ENCODE results near the gene KIF26B. TPM values are rescaled to one million over a fixed set of nuclear protein-coding genes. Genes with fewer than 3 reads are reported as not detected.

Gene KIF26B
- total RNA-seq, 1 experiment from 2014 or later: 1.6 TPM

DNA sequence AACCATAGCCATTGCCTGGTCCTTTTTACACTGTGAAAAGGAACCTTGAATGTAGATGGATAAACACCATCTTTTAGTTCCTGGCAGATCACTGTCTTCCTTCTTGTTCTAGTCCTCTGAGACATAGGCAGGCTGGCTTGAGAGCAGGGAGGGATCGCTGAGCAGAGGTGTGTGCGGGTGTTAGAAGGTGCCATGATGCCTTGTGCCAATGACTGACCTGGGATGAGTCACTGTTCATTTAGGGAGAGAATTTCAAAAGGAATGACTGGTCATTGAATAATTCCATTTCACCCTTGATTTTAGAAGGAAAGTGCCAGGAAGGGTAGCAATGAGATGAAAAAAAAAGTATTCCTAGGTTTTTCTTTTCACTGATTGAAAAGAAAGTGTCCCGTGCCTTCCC is 383.9 kb downstream of the KIF26B start:
- no peak overlapping the region for H3K27ac Mint-ChIP-seq (ENCODE audit: low read depth, unreplicated experiment)
- H3K27me3 Mint-ChIP-seq (ENCODE audit: insufficient read depth, unreplicated experiment): peaks cover 34% of the 10 kb centered on the region
- H3K9me3 Mint-ChIP-seq (ENCODE audit: unreplicated experiment): peaks cover 10% of the 10 kb centered on the region
- intact Hi-C loops (cut with micrococcal nuclease): no loop called here
- CTCF ChIA-PET: interaction anchor here (0.6 to 1.5 kb wide), 3 partner anchors 8 to 372 kb away, joined by 3 to 6 read pairs (median 4); no protein-coding TSS in a partner anchor
- no peaks in the 10 kb centered on the region for H3K36me3 Mint-ChIP-seq (ENCODE audit: insufficient read depth, unreplicated experiment)
- POLR2A ChIA-PET: interaction anchor here (0.6 to 1.2 kb wide), 2 partner anchors 14 to 216 kb away, joined by 3 to 4 read pairs; no protein-coding TSS in a partner anchor
- DNase-seq (ENCODE audit: unreplicated experiment): peak; percentile 62
- no peak overlapping the region for H3K4me3 Mint-ChIP-seq (ENCODE audit: unreplicated experiment)
- H3K4me1 Mint-ChIP-seq (ENCODE audit: insufficient read depth, unreplicated experiment): peaks cover 9% of the 10 kb centered on the region
- TF ChIP-seq, protein P1, sequence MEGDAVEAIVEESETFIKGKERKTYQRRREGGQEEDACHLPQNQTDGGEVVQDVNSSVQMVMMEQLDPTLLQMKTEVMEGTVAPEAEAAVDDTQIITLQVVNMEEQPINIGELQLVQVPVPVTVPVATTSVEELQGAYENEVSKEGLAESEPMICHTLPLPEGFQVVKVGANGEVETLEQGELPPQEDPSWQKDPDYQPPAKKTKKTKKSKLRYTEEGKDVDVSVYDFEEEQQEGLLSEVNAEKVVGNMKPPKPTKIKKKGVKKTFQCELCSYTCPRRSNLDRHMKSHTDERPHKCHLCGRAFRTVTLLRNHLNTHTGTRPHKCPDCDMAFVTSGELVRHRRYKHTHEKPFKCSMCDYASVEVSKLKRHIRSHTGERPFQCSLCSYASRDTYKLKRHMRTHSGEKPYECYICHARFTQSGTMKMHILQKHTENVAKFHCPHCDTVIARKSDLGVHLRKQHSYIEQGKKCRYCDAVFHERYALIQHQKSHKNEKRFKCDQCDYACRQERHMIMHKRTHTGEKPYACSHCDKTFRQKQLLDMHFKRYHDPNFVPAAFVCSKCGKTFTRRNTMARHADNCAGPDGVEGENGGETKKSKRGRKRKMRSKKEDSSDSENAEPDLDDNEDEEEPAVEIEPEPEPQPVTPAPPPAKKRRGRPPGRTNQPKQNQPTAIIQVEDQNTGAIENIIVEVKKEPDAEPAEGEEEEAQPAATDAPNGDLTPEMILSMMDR (IDR thresholded peaks at IDR 0.05; ENCODE audit: unreplicated experiment): no peak
- no TSS peak for BruUV-seq (replicated peaks)

GRCh38 chr1:245541369-245541768 is 386.6 kb downstream of the KIF26B start:
- intact Hi-C loops (cut with micrococcal nuclease): no loop called here
- CTCF ChIA-PET: no interaction called here
- H3K4me1 Mint-ChIP-seq (ENCODE audit: insufficient read depth, unreplicated experiment): peaks cover 9% of the 10 kb centered on the region

DNA sequence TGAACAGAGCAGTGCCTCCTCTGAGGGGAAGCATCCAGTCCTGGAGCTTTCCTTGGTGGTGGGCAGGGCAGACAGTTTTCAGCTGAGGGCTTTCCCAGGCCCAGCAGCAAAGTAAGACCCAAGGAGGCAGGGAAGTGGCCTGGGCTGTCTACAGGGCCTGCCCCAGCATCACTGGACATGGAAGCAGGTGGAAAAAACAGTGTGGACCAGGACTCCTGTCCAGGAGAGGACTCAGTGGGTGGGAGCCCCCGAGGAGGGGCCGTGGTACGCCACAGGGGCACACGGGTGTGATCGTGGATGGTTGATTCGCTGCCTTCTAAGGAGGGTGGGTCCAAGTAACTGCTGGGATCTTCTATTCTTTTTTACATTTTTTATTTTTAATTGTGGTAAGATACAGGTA is 387.6 kb downstream of the KIF26B start:
- CTCF ChIA-PET: interaction anchor here (0.5 to 0.7 kb wide), 2 partner anchors 1043 to 1234 kb away, joined by 3 read pairs; no protein-coding TSS in a partner anchor
- POLR2A ChIA-PET: no interaction called here
- Mint-ChIP-seq H3K27me3 (ENCODE audit: insufficient read depth, unreplicated experiment) (peaks cover 35% of the 10 kb centered on the region), H3K9me3 (ENCODE audit: unreplicated experiment) (peaks cover 2% of the 10 kb centered on the region), H3K27ac (ENCODE audit: low read depth, unreplicated experiment) (no peak overlapping the region), H3K4me1 (ENCODE audit: insufficient read depth, unreplicated experiment) (peaks cover 15% of the 10 kb centered on the region), H3K36me3 (ENCODE audit: insufficient read depth, unreplicated experiment) (no peaks in the 10 kb centered on the region), H3K4me3 (ENCODE audit: unreplicated experiment) (no peak overlapping the region)
- BruUV-seq (replicated peaks): no TSS peak
- TF ChIP-seq, protein P1 (IDR thresholded peaks at IDR 0.05; ENCODE audit: unreplicated experiment): no peak
- intact Hi-C loops (cut with micrococcal nuclease): no loop called here
- DNase-seq (ENCODE audit: unreplicated experiment): no peak

More at GRCh38 chr1:245541369-245541768, 386.6 kb downstream of the KIF26B start:
- H3K27ac Mint-ChIP-seq (ENCODE audit: low read depth, unreplicated experiment): no peak overlapping the region
- peaks cover 35% of the 10 kb centered on the region for H3K27me3 Mint-ChIP-seq (ENCODE audit: insufficient read depth, unreplicated experiment)
- no peaks in the 10 kb centered on the region for H3K36me3 Mint-ChIP-seq (ENCODE audit: insufficient read depth, unreplicated experiment)
- peaks cover 10% of the 10 kb centered on the region for H3K9me3 Mint-ChIP-seq (ENCODE audit: unreplicated experiment)
- TF ChIP-seq, protein P1 (IDR thresholded peaks at IDR 0.05; ENCODE audit: unreplicated experiment): no peak
- no peak overlapping the region for H3K4me3 Mint-ChIP-seq (ENCODE audit: unreplicated experiment)
- POLR2A ChIA-PET: interaction anchor here (0.7 kb wide), 2 partner anchors 26 to 852 kb away, joined by 3 read pairs; no protein-coding TSS in a partner anchor
- no peak for DNase-seq (ENCODE audit: unreplicated experiment)
- BruUV-seq (replicated peaks): no TSS peak

GRCh38 chr1:245544236-245544635 is 389.5 kb downstream of the KIF26B start:
- peaks cover 37% of the 10 kb centered on the region for H3K27me3 Mint-ChIP-seq (ENCODE audit: insufficient read depth, unreplicated experiment)
- ChIA-PET POLR2A (no interaction called here), CTCF (no interaction called here)
- H3K4me3 Mint-ChIP-seq (ENCODE audit: unreplicated experiment): no peak overlapping the region
- H3K4me1 Mint-ChIP-seq (ENCODE audit: insufficient read depth, unreplicated experiment): peaks cover 6% of the 10 kb centered on the region
- TF ChIP-seq, protein P1 (IDR thresholded peaks at IDR 0.05; ENCODE audit: unreplicated experiment): no peak
- DNase-seq (ENCODE audit: unreplicated experiment): no peak
- H3K9me3 Mint-ChIP-seq (ENCODE audit: unreplicated experiment): no peaks in the 10 kb centered on the region
- no peaks in the 10 kb centered on the region for H3K36me3 Mint-ChIP-seq (ENCODE audit: insufficient read depth, unreplicated experiment)
- intact Hi-C loops (cut with micrococcal nuclease): no loop called here
- no TSS peak for BruUV-seq (replicated peaks)
- H3K27ac Mint-ChIP-seq (ENCODE audit: low read depth, unreplicated experiment): no peak overlapping the region
